ENCODE results near the gene KCNK7. TPM values are rescaled to one million over a fixed set of nuclear protein-coding genes. Genes with fewer than 3 reads are reported as not detected.

Gene KCNK7
- total and polyA plus RNA-seq, 2 experiments from 2014 or later = 0.37 TPM; not detected in 1

DNA sequence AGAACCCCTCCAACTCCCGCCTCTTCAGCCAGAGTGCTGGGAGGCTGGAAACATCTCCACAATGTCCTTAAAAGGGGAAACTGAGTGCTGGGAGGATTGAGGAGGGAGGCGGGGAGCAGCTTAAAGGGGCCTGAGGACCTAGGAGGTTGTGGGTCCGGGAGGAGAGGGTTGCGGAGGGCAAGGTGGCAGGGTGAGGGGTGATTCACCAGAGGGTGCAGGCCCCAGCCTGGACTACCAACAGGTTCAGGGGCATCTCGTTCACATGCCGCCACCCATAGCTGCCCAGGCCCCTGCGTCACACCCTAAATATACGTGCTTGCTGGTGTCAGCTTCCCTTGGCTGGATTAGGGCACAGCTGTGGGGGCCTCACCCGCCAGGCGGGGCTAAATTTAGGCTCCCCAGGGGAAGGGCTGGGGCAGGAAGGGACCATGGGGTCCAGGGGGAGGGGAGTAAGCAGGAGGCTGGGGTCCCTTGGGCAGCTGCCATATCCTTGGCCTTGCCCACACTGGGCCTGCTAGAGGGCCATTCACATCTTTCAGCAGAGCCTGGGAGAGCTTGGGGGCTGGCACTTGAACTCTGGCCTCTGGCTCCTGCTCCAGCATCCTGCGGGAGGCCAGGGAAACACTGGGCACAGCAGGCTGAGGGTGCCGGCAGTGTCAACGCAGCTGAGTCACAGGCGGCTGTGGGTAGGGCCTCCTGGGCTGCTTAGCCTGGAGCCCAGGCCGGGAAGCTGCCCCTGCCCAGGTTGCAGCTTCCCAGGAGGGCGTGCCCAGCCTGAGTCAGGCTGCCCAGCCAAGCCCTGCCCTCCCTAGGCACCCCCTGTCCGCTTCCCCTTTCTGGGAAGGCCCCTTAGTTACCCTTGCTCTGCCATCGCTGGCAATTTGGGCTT is 18.5 kb downstream of the KCNK7 start:
- WGBS (ENCODE audit: low lambda C conversion rate, missing lambda C conversion rate) = 80% methylated on average over 18 of the region's 18 CpGs
- peaks cover 13% of the 10 kb centered on the region for H3K79me2 ChIP-seq
- no peak overlapping the region for H2AFZ ChIP-seq
- H3K27me3 ChIP-seq = no peaks in the 10 kb centered on the region
- no peak overlapping the region for H3K4me3 ChIP-seq
- no peaks in the 10 kb centered on the region for H3K9me2 ChIP-seq (replicated peaks; ENCODE audit: insufficient read depth)
- no peak overlapping the region for H3K27ac ChIP-seq
- H3K4me1 ChIP-seq (ENCODE audit: insufficient read depth) = peaks cover 43% of the 10 kb centered on the region
- H3K9me3 ChIP-seq (ENCODE audit: low read depth) = no peaks in the 10 kb centered on the region
- H3K36me3 ChIP-seq (replicated peaks; ENCODE audit: insufficient read depth, low read depth) = no peaks in the 10 kb centered on the region
- TF ChIP-seq EZH2 (IDR thresholded peaks at IDR 0.05; ENCODE audit: borderline replicate concordance) (no peak), CTCF (IDR thresholded peaks at IDR 0.05; ENCODE audit: poor library complexity) (no peak), EZH2phosphoT487 (IDR thresholded peaks at IDR 0.05; ENCODE audit: low read depth, severe bottlenecking, unreplicated experiment) (no peak)
- peaks cover 16% of the 10 kb centered on the region for H4K20me1 ChIP-seq (ENCODE audit: insufficient read depth, poor library complexity, severe bottlenecking)
- peak overlapping the region; percentile 98 for H3K4me2 ChIP-seq
- peak; percentile 67 for DNase-seq (ENCODE audit: low spot score)

GRCh38 chr11:65576232-65576866 is 19.3 kb downstream of the KCNK7 start:
- no peaks in the 10 kb centered on the region for H3K36me3 ChIP-seq (replicated peaks; ENCODE audit: insufficient read depth, low read depth)
- H3K27ac ChIP-seq = no peak overlapping the region
- no peaks in the 10 kb centered on the region for H3K9me2 ChIP-seq (replicated peaks; ENCODE audit: insufficient read depth)
- H3K9me3 ChIP-seq (ENCODE audit: low read depth) = no peaks in the 10 kb centered on the region
- peak overlapping the region; percentile 79 for H3K4me3 ChIP-seq
- WGBS (ENCODE audit: low lambda C conversion rate, missing lambda C conversion rate) = 66% methylated on average over 7 of the region's 26 CpGs
- H3K27me3 ChIP-seq = no peaks in the 10 kb centered on the region
- H4K20me1 ChIP-seq (ENCODE audit: insufficient read depth, poor library complexity, severe bottlenecking) = peaks cover 19% of the 10 kb centered on the region
- TF ChIP-seq EZH2phosphoT487 (IDR thresholded peaks at IDR 0.05; ENCODE audit: low read depth, severe bottlenecking, unreplicated experiment) = no peak
- no peak for TF ChIP-seq CTCF (IDR thresholded peaks at IDR 0.05; ENCODE audit: poor library complexity)
- TF ChIP-seq EZH2 (IDR thresholded peaks at IDR 0.05; ENCODE audit: borderline replicate concordance) = no peak
- peak overlapping the region; percentile 98 for H3K4me2 ChIP-seq
- no peak for DNase-seq (ENCODE audit: low spot score)
- H2AFZ ChIP-seq = no peak overlapping the region
- H3K79me2 ChIP-seq = peaks cover 21% of the 10 kb centered on the region
- peaks cover 51% of the 10 kb centered on the region for H3K4me1 ChIP-seq (ENCODE audit: insufficient read depth)

DNA sequence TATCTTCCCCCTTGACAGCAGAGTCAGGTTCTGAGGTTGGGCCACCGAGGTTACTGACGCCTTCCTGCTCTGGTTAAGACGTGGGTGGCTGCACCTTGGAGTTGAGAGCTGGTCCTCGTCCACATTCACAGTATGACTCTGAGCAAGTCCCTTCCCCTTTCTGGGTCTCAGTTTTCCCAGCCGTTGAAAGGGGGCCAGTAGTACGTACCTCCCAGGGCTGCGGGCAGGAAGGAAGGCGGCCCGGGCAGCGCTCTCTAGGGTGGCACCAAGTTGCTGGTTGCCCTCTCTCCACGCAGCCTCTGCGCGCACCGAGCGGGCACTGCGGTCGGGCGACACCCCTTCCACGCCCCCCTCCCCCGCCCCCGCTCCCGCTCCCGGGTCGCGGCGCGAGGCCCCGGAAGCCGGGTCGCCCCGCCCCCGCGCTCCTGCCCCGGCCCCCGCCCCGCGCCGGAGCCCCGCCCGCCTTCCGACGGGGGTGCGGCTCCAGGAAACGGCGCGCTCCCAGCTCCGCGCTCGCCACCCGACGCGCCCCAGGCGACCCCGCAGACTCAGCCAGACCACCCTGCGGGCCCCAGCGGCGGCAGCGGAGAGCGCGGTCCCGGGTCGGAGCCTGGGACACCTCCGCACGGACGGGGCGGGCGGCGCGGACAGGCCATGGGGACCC is 19.9 kb downstream of the KCNK7 start, which contains the start of gene EHBP1L1:
TSS of gene EHBP1L1 (plus strand) at position 486 of the 664 bp plus-strand sequence. CDS start 250 bp downstream, outside the sequence.
- Histone ChIP-seq H3K36me3 (replicated peaks; ENCODE audit: insufficient read depth, low read depth) (no peaks in the 10 kb centered on the region), H3K9me3 (ENCODE audit: low read depth) (no peaks in the 10 kb centered on the region), H3K4me3 (peak within 1 kb of the TSS; percentile 79), H2AFZ (no peak within 1 kb of the TSS), H3K27ac (peak within 1 kb of the TSS; percentile 82), H3K27me3 (no peaks in the 10 kb centered on the region), H3K4me1 (ENCODE audit: insufficient read depth) (peaks cover 57% of the 10 kb centered on the region), H3K79me2 (peaks cover 27% of the 10 kb centered on the region), H3K4me2 (peak within 1 kb of the TSS; percentile 98), H3K9me2 (replicated peaks; ENCODE audit: insufficient read depth) (no peaks in the 10 kb centered on the region), H4K20me1 (ENCODE audit: insufficient read depth, poor library complexity, severe bottlenecking) (peaks cover 19% of the 10 kb centered on the region)
- TF ChIP-seq CTCF (IDR thresholded peaks at IDR 0.05; ENCODE audit: poor library complexity) (no peak), EZH2 (IDR thresholded peaks at IDR 0.05; ENCODE audit: borderline replicate concordance) (no peak), EZH2phosphoT487 (IDR thresholded peaks at IDR 0.05; ENCODE audit: low read depth, severe bottlenecking, unreplicated experiment) (no peak)
- 8% methylated on average over 28 of the region's 69 CpGs for WGBS (ENCODE audit: low lambda C conversion rate, missing lambda C conversion rate)
- DNase-seq (ENCODE audit: low spot score) = peak; percentile 85

All from hepatocyte (in vitro differentiated cells).